Esophagus (tissue), 2 donors: ENCODE measurements around the gene PDE9A. TPM values are rescaled to one million over a fixed set of nuclear protein-coding genes. Genes with fewer than 3 reads are reported as not detected.

Experiments
- H3K27ac ChIP-seq, 2 donors: one replicate each; pipeline ENCODE4 v1.5.1; 2013; ENCODE audit warnings: low read depth in 2 of 2, mild to moderate bottlenecking in 2 of 2, inconsistent platforms in 1 of 2, low read length in 1 of 2, moderate library complexity in 1 of 2
- H3K27me3 ChIP-seq, 2 donors: one replicate each; pipeline ENCODE4 v1.6.1; 2013; ENCODE audit warnings: low read length in 2 of 2, control low read depth in 1 of 2, mild to moderate bottlenecking in 1 of 2; ENCODE audit not compliant: insufficient read depth in 2 of 2, control insufficient read depth in 1 of 2
- H3K36me3 ChIP-seq, 2 donors: one replicate each; pipeline ENCODE4 v1.6.1; 2013; ENCODE audit warnings: low read length in 1 of 2; ENCODE audit not compliant: control insufficient read depth in 2 of 2, insufficient read depth in 2 of 2
- H3K4me1 ChIP-seq, 2 donors: one replicate each; pipeline ENCODE4 v1.6.1; 2013; ENCODE audit warnings: low read length in 1 of 2; ENCODE audit not compliant: control insufficient read depth in 2 of 2, insufficient read depth in 2 of 2
- H3K4me3 ChIP-seq, 2 donors: one replicate each; pipeline ENCODE4 v1.5.1; 2013; ENCODE audit warnings: low read length in 2 of 2, mild to moderate bottlenecking in 2 of 2, low read depth in 1 of 2, moderate library complexity in 1 of 2
- H3K9me3 ChIP-seq, 2 donors: one replicate each; pipeline ENCODE4 v1.6.1; 2013; ENCODE audit warnings: mild to moderate bottlenecking in 2 of 2, low read depth in 1 of 2, low read length in 1 of 2, moderate library complexity in 1 of 2; ENCODE audit not compliant: control insufficient read depth in 2 of 2, insufficient read depth in 1 of 2
- WGBS, 2 donors: extraction: QIAGEN DNeasy Blood & Tissue Kit; methylation state at CpG; one replicate each; pipeline ENCODE4 v1.1.7; 2013; 5-methylcytosine and 5-hydroxymethylcytosine counted together
- polyA plus RNA-seq, 2 donors: library from polyadenylated mRNA; stranded (reverse); fragments of 200-250 nt; gene quantifications; one replicate each; pipeline ENCODE4 v1.2.3, GENCODE V29; 2013
- donor health status: healthy with polysubstance abuse.
- donor health status: Bipolar disorder and iron deficiency.

PDE9A gene
- polyA plus RNA-seq, 2 donors, result 1.6 to 1.8 TPM

GRCh38 chr21:42756580-42757250 is 103.3 kb downstream of the PDE9A start:
- Histone ChIP-seq H3K4me1 (peaks cover 0 to 3% of the 10 kb centered on the region in 2 donors), H3K27me3 (no peaks in the 10 kb centered on the region), H3K36me3 (peaks cover 0 to 1% of the 10 kb centered on the region in 2 donors), H3K4me3 (no peak overlapping the region), H3K9me3 (no peaks in the 10 kb centered on the region), H3K27ac (no peak overlapping the region)
- WGBS, 2 donors, result 87% methylated on average over 24 of the region's 24 CpGs

DNA sequence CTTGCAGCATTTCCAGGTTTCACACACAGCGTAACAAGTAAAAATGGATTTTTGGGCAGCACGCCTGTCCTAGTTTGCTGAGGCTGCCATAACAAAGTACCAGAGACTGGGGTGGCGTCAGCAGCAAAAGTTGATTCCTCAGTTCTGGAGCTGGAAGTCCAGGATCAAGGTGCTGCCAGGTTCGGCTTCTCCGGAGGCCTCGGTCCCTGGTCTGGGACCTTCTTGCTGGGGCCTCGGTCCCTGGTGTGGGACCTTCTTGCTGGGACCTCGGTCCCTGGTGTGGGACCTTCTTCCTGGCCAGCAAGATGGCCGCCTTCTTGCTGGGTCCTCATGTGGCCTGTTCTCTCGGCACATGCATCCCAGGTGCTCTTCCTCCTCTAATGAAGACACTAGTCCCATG is 104.0 kb downstream of the PDE9A start:
- Histone ChIP-seq H3K27me3 (no peaks in the 10 kb centered on the region), H3K4me1 (peaks cover 0 to 3% of the 10 kb centered on the region in 2 donors), H3K9me3 (no peaks in the 10 kb centered on the region), H3K4me3 (no peak overlapping the region), H3K27ac (no peak overlapping the region), H3K36me3 (peaks cover 0 to 3% of the 10 kb centered on the region in 2 donors)
- WGBS, 2 donors, result 94 to 96% methylated on average over 10 of the region's 10 CpGs

GRCh38 chr21:42757826-42758655 is 104.6 kb downstream of the PDE9A start:
- peaks cover 0 to 3% of the 10 kb centered on the region in 2 donors for H3K36me3 ChIP-seq
- WGBS, 2 donors, result 93 to 94% methylated on average over 17 of the region's 17 CpGs

GRCh38 chr21:42758721-42759593 is 105.5 kb downstream of the PDE9A start:
- Histone ChIP-seq H3K4me1 (peaks cover 0 to 3% of the 10 kb centered on the region in 2 donors), H3K27me3 (no peaks in the 10 kb centered on the region), H3K36me3 (peaks cover 0 to 3% of the 10 kb centered on the region in 2 donors), H3K27ac (no peak overlapping the region), H3K4me3 (no peak overlapping the region), H3K9me3 (no peaks in the 10 kb centered on the region)
- 74 to 80% methylated on average over 20 of the region's 20 CpGs for WGBS, 2 donors

More at GRCh38 chr21:42757826-42758655, 104.6 kb downstream of the PDE9A start:
- peaks cover 0 to 3% of the 10 kb centered on the region in 2 donors for H3K4me1 ChIP-seq
- no peak overlapping the region for H3K4me3 ChIP-seq
- no peaks in the 10 kb centered on the region for H3K27me3 ChIP-seq
- no peak overlapping the region for H3K27ac ChIP-seq
- no peaks in the 10 kb centered on the region for H3K9me3 ChIP-seq

- Histone ChIP-seq H3K4me3 (no peak overlapping the region), H3K27ac (no peak overlapping the region), H3K4me1 (peaks cover 0 to 3% of the 10 kb centered on the region in 2 donors), H3K9me3 (no peaks in the 10 kb centered on the region), H3K27me3 (no peaks in the 10 kb centered on the region), H3K36me3 (peaks cover 0 to 3% of the 10 kb centered on the region in 2 donors)
Observed at GRCh38 chr21:42759594-42759927, 106.1 kb downstream of the PDE9A start.

- Histone ChIP-seq H3K4me3 (no peak overlapping the region), H3K27me3 (no peaks in the 10 kb centered on the region), H3K36me3 (peaks cover 0 to 3% of the 10 kb centered on the region in 2 donors), H3K27ac (no peak overlapping the region), H3K9me3 (no peaks in the 10 kb centered on the region), H3K4me1 (peaks cover 0 to 3% of the 10 kb centered on the region in 2 donors)
- WGBS, 2 donors, result 80 to 84% methylated on average over 22 to 23 of the region's 23 CpGs
Observed at GRCh38 chr21:42760361-42760950, 107.0 kb downstream of the PDE9A start.

DNA sequence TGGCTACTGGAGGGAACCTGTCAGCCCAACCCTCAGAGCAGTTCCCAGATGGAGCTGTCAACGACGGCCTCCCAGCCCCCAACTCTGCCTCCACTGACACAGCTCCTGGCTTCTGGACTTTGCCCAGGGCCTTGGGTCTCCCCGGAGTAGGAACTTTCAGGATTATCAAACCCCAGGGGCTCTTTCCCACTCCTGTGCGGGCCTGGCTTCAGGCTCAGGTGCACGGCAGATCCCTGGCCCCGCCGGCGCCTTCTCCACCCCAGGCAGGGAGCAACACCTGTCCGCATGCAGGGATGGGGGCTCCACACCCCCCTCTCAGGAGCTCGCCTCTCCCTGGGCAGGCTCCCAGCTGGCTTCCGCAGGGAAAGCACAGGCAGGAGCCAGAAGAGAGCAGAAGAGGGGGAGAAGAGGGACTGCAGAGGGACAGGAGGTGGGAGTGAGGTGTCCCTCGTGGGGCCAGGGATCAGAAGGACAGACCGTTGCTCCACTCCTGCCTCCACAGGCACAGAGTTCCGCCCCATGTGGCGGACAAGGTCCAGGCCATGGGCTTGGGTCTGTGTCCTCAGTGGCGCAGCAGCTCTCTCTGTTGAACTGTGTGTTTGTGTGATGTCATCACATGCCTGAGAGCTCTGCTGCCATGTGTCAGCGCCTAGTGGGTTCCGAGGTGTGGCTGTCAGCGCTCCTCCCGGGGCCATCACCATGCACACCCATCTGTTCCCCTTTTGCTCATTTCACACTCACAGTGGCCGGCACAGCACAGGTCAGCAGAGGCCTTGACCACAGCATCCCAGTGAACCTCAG is 107.7 kb downstream of the PDE9A start:
- peaks cover 0 to 3% of the 10 kb centered on the region in 2 donors for H3K4me1 ChIP-seq
- WGBS, 2 donors, result 76 to 81% methylated on average over 21 of the region's 21 CpGs
- H3K9me3 ChIP-seq, result no peaks in the 10 kb centered on the region
- H3K4me3 ChIP-seq, result no peak overlapping the region
- peaks cover 0 to 3% of the 10 kb centered on the region in 2 donors for H3K36me3 ChIP-seq
- H3K27me3 ChIP-seq, result no peaks in the 10 kb centered on the region
- no peak overlapping the region for H3K27ac ChIP-seq

- Histone ChIP-seq H3K9me3 (no peaks in the 10 kb centered on the region), H3K4me1 (peaks cover 0 to 3% of the 10 kb centered on the region in 2 donors), H3K27me3 (no peaks in the 10 kb centered on the region), H3K36me3 (peaks cover 0 to 3% of the 10 kb centered on the region in 2 donors), H3K4me3 (no peak overlapping the region), H3K27ac (no peak overlapping the region)
- WGBS, 2 donors, result 92 to 93% methylated on average over 18 of the region's 18 CpGs
Observed at GRCh38 chr21:42761776-42762335, 108.4 kb downstream of the PDE9A start.
